Ascending aorta (tissue), 2 donors: ENCODE results near the gene UTF1. TPM values are rescaled to one million over a fixed set of nuclear protein-coding genes. Genes with fewer than 3 reads are reported as not detected.

Experiments used
- DNase-seq, 2 donors: peaks; one replicate each; pipeline ENCODE4 v3.0.0-alpha.2; 2019; ENCODE audit warnings: low spot score in 2 of 2
- H3K27ac ChIP-seq, 2 donors: fragments of 200-600 bp; sonication (generic); one replicate each; pipeline ENCODE4 v1.5.1; 2016 to 2017; ENCODE audit warnings: mild to moderate bottlenecking in 1 of 2
- H3K27me3 ChIP-seq: fragments of 200-600 bp; sonication (generic); one replicate; pipeline ENCODE4 v1.5.1; 2017
- H3K36me3 ChIP-seq, 2 donors: fragments of 200-600 bp; sonication (generic); one replicate each; pipeline ENCODE4 v1.5.1; 2016
- H3K4me1 ChIP-seq, 2 donors: fragments of 200-600 bp; sonication (generic); one replicate each; pipeline ENCODE4 v1.5.1; 2016 to 2017; ENCODE audit warnings: mild to moderate bottlenecking in 1 of 2
- H3K4me3 ChIP-seq, 2 donors: fragments of 200-600 bp; sonication (generic); one replicate each; pipeline ENCODE4 v1.5.1; 2016 to 2017; ENCODE audit warnings: mild to moderate bottlenecking in 1 of 2
- H3K9me3 ChIP-seq, 2 donors: fragments of 200-600 bp; sonication (generic); one replicate each; pipeline ENCODE4 v1.5.1; 2016
- intact Hi-C: fragments of 100-400 bp; cut with DNase I; formaldehyde crosslinking; loops from one replicate; pipeline ENCODE4 v1.15.1; 2023
- total RNA-seq: library from RNA; depleted of rRNA; stranded (reverse); fragments of >200 nt; gene quantifications from one replicate; pipeline ENCODE4 v1.1.0, GENCODE V29; 2016
- TF ChIP-seq, protein P1 (sequence below), 3 experiments: fragments of 200-600 bp in 2 of 3; fragments of 450-650 bp in 1 of 3; sonication (generic) in 2 of 3; IDR thresholded peaks; one replicate each; pipeline ENCODE4 v1.5.1; 2016 to 2019; ENCODE audit warnings: antibody characterized with exemption in 3 of 3, mild to moderate bottlenecking in 1 of 3, moderate library complexity in 1 of 3

UTF1 gene
- total RNA-seq, 1 donor from 2014 or later: not detected

- Histone ChIP-seq H3K36me3 (no peaks in the 10 kb centered on the region), H3K27ac (no peak within 1 kb of the TSS), H3K4me1 (peaks cover 0 to 3% of the 10 kb centered on the region in 2 donors), H3K9me3 (no peaks in the 10 kb centered on the region), H3K4me3 (peak within 1 kb of the TSS; percentile 1 to 56), H3K27me3 (peaks cover 19% of the 10 kb centered on the region)
- intact Hi-C loops: no loop called here
- DNase-seq: no peak
- TF ChIP-seq, protein P1, sequence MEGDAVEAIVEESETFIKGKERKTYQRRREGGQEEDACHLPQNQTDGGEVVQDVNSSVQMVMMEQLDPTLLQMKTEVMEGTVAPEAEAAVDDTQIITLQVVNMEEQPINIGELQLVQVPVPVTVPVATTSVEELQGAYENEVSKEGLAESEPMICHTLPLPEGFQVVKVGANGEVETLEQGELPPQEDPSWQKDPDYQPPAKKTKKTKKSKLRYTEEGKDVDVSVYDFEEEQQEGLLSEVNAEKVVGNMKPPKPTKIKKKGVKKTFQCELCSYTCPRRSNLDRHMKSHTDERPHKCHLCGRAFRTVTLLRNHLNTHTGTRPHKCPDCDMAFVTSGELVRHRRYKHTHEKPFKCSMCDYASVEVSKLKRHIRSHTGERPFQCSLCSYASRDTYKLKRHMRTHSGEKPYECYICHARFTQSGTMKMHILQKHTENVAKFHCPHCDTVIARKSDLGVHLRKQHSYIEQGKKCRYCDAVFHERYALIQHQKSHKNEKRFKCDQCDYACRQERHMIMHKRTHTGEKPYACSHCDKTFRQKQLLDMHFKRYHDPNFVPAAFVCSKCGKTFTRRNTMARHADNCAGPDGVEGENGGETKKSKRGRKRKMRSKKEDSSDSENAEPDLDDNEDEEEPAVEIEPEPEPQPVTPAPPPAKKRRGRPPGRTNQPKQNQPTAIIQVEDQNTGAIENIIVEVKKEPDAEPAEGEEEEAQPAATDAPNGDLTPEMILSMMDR (IDR thresholded peaks at IDR 0.05): no peak
Measured at GRCh38 chr10:133237588-133238465, 7.8 kb downstream of the UTF1 start, which contains the start of gene VENTX. VENTX (plus strand) TSS chr10:133237855; CDS start chr10:133237915, 60 bp downstream.

DNA sequence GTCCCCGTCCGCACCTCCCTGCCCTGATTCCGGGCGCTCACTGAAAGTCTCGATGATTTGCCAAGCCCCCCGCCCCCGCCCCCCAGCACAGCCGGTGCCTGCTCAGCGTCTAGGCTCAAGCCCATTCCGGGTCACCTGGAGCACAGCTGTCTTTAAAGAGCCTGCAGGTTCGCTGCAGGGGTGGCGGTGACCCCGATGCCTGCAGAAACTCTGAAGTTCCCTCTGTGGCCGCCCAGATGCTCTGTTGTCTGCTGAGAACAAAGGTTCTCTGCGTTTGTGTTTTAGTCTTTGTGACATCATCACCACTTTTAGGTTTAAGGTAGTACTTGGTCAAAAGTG is 8.4 kb downstream of the UTF1 start:
- DNase-seq: no peak
- Histone ChIP-seq H3K36me3 (no peaks in the 10 kb centered on the region), H3K4me1 (peaks cover 0 to 3% of the 10 kb centered on the region in 2 donors), H3K9me3 (no peaks in the 10 kb centered on the region), H3K4me3 (no peak overlapping the region), H3K27ac (no peak overlapping the region), H3K27me3 (peaks cover 19% of the 10 kb centered on the region)
- TF ChIP-seq, protein P1 (IDR thresholded peaks at IDR 0.05): no peak
- intact Hi-C loops: no loop called here

- Histone ChIP-seq H3K9me3 (no peaks in the 10 kb centered on the region), H3K36me3 (no peaks in the 10 kb centered on the region), H3K27ac (no peak overlapping the region), H3K4me3 (no peak overlapping the region), H3K4me1 (peaks cover 0 to 3% of the 10 kb centered on the region in 2 donors), H3K27me3 (peaks cover 19% of the 10 kb centered on the region)
- intact Hi-C loops: no loop called here
- no peak for DNase-seq
- TF ChIP-seq, protein P1 (IDR thresholded peaks at IDR 0.05): no peak
Measured at GRCh38 chr10:133239990-133240389, 10.0 kb downstream of the UTF1 start.

DNA sequence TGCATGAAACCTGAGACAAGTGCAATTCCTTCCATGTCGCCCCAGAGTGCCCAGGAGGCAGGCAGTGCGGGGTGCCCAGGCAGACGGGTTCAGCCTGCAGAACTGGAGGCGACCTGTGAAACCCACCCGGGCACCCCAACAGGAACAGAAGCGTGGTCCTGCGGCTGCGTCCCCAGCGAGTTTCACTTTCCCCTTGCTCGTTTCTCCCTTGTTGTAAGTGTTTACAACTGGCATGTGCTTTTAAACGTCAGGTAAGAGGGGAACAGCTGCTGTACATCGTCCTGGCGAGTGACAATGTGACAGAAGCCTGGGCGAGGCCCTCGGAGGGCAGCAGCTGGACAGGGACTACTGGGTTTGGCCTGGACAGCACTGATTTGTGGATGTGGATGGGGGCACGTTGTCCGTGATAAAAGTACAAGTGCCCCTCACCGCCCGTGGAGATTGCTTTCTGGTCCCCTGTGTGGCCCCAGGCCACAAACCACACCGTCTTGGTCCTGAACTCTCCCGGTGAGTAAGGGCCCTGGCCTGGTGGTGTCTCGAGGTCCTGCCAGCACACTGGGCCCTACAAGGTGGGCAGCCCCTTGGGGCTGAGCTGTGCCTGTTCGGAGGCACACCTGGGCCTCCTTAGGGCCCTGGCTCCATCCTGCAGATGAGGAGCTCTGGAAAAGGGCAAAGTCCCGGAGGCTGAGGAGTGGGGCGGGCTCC is 11.6 kb downstream of the UTF1 start:
- Histone ChIP-seq H3K36me3 (no peaks in the 10 kb centered on the region), H3K4me3 (peak overlapping the region in 1 of 2 donors; percentile 9), H3K9me3 (no peaks in the 10 kb centered on the region), H3K4me1 (peaks cover 0 to 3% of the 10 kb centered on the region in 2 donors), H3K27ac (no peak overlapping the region), H3K27me3 (peaks cover 8% of the 10 kb centered on the region)
- TF ChIP-seq, protein P1 (IDR thresholded peaks at IDR 0.05): no peak
- intact Hi-C loops: no loop called here
- no peak for DNase-seq

- no peak overlapping the region for H3K27ac ChIP-seq
- TF ChIP-seq, protein P1 (IDR thresholded peaks at IDR 0.05): no peak
- intact Hi-C loops: no loop called here
Measured at GRCh38 chr10:133242611-133243356, 12.8 kb downstream of the UTF1 start.

More at GRCh38 chr10:133242611-133243356, 12.8 kb downstream of the UTF1 start:
- Histone ChIP-seq H3K4me1 (no peaks in the 10 kb centered on the region), H3K27me3 (peaks cover 3% of the 10 kb centered on the region), H3K36me3 (no peaks in the 10 kb centered on the region), H3K4me3 (no peak overlapping the region), H3K9me3 (no peaks in the 10 kb centered on the region)
- DNase-seq: no peak
